GM21786 (cell line): ENCODE results near the gene PLB1.

Experiments used
- ATAC-seq: cut with Tn5 transposase; IDR thresholded peaks from one replicate; pipeline ENCODE4 v1.9.1; 2021; ENCODE audit not compliant: unreplicated experiment

The PLB1 gene

DNA sequence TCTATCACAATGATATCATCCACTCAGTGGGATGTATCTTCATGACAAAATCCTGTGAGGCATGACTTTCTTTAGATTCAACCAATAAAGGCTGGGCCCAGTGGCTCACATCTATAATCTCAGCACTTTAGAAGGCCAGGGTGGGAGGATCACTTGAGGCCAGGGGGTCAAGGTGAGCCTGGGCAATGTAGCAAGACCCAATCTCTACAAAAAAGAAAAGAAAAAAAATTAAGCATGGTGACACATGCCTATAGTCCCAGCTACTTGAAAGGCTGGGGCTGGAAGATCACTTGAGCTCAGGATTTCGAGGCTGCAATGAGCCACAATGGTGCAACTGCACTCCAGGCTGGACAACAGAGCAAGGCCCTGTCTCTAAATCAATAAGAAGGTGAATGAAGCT, 68.0 kb downstream of the PLB1 start:
- no peak for ATAC-seq

DNA sequence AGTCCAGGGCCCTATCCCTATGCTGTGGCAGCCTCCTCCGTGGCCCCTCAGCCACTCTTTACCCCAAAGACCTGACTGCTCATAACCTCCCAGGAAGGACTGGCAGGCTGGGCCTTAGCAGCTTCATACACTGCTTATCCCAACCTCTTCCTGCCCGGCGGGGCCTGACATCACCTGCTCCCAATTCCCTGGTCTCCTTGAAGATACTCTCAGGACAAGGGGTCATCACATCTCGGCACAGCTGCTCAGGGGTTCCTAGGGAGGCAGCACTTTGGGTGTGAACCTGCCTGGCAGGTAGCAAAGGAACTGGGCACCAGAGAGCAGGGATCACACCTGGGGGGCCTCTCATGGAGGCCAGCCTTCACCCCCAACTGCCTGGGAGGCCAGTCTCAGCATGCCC, 68.5 kb downstream of the PLB1 start:
- ATAC-seq, result no peak

DNA sequence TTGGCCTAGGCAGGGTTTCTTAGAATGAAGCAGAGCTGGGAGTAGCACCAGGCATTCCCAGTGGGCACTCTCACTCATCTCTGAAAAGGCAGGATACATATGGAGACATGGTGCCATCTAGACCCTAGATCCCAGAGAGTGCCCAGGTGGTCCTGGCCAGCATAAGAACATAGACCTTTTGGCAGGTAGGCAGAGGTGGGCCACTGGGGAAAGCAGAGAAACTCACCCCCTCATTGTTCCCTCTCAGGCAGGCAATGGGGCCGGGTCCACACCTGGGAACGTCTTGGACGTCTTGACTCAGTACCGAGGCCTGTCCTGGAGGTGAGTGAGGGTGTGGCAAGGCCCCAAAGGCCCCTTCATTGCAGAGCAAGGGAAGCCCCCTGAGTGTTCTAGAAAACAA, 69.2 kb downstream of the PLB1 start:
- ATAC-seq, result no peak

DNA sequence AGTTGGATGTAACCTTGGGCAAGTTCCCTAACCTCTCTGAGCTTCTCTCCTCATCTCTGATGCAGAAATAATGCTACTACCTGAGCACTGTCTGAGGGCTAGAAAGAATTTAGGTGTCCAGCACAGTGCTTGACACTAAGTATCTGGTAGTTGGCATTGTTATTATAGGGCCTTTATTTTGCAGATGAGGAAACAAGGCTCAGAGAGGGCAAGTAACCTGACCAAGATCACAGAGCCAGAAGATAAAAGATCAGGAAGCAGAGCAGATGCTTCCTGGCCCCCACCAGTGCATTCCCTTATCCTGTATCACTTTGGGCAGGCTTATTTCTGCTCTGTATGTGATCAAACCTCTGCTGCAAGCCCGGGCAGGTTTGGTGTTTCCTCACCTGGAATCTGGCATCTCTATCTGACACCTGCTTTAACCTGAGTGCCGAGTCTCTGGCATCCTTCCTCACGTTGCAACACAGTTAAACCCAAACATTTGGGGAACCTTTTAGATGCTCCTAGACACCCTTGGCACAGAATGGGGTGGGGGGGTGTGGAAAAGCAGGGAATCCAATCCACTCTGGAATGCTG, 69.9 kb downstream of the PLB1 start:
- no peak for ATAC-seq

DNA sequence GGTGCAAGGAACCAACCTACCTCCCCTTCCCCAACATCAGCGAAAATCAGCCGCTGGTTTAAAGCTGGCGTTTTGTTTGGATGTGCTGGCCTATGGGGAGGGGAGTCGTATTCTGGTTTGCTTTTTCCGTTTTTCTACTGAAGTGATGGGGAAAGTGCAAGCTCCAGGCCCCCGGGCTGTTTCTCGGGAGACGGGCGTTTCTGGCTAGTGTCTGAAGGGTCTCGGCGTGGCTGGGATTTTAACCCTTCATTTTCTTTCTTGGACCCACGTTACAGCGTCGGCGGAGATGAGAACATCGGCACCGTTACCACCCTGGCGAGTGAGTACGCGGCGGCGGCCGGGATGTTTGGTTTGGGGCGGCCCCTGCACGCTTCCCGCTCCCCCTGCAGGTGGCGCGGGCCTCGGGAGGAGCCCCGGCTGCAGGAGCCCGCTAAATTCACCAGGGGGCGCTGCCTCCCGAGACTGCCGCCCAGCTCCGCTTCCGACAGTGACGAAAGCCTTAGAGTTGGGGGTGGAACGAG, 70.7 kb downstream of the PLB1 start:
- ATAC-seq, result peak; percentile 93

DNA sequence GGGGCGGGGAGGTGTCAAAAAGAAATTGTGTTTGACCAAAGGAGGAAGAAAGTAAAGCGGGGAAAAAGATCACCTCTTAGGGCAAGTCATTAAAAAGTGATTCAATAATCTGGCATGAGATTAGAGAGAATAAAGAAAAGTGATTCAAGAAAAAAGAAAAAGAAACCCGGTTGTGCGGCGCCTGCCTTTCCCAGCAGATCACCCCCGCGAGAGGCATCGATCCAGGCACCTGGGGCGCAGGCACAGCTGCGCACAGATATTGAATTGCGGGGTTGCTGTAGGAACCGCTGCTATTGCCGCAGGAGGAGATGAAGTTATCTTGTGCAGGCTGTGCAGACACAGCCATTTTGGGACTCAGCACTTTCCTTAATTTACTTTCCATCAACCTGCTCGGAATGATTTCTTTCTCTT, 71.2 kb downstream of the PLB1 start:
- ATAC-seq, result peak; percentile 6

DNA sequence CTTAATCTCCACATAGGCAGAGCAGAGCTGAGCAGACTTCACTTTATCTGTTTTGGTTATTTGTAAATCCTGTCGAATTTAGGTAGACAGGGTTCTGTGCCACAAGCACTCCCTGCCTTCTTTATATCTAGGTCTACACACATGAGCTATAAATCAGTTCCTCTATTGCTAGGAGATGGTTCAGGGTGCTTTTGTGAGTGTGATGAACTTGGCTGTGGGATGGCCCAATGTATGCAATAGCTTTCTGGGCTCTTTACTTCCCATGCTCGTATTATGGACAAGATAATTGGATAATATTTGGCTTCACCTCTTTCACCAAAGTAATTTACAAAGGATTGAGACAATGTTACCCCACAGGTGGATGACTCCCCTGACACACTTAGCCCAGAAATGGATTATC, 72.2 kb downstream of the PLB1 start:
- ATAC-seq, result no peak

DNA sequence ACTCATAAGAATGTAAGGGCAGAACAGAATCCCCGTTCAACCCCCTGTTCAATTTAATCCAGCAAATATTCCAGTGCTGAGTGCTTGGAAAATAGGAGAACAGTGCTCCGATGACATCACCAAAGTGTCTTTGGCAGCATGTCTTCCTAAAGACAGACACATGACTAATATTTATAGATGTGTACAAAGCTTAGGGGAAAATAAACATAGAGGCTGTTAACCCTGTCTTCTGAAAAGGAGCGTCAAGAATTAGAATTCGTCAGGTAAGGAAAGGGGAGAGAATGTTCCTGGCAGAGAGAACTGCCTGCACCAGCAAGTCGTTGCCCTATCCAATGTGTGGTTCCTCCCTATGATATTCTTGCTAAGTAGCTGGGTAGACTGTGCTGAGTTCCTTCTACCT, 72.7 kb downstream of the PLB1 start:
- ATAC-seq, result no peak

DNA sequence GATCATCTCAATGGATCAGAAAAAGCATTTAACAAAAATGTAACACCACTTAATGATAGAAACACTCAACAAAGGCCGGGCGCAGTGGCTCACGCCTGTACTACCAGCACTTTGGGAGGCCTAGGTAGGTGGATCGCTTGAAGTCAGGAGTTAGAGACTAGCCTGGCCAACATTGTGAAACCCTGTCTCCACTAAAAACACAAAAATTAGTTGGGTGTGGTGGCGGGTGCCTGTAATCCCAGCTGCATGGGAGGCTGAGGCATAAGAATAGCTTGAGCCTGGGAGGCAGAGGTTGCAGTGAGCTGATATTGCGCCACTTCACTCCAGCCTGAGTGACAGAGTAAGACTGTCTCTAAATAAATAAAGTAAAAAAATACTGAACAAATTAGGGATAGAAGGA, 74.6 kb downstream of the PLB1 start:
- ATAC-seq, result no peak

DNA sequence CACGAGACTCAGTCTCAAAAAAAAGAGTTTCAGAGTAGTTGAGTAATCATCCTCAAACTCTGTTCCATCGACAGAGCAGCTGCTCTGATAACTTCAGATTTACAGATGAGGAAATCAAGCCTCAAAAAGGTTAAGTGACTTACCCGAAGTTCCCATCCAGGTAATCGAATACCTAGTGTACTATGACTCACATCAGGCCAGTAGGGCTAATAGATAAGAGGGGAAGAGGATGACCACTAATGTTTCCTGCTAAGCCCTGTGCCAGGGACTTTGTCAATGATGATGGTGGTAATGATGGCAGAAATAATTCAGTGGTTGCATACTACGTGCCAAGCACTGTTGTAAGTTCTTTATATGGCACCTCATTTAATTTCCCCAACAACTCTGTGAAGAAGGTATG, 80.9 kb downstream of the PLB1 start:
- no peak for ATAC-seq

DNA sequence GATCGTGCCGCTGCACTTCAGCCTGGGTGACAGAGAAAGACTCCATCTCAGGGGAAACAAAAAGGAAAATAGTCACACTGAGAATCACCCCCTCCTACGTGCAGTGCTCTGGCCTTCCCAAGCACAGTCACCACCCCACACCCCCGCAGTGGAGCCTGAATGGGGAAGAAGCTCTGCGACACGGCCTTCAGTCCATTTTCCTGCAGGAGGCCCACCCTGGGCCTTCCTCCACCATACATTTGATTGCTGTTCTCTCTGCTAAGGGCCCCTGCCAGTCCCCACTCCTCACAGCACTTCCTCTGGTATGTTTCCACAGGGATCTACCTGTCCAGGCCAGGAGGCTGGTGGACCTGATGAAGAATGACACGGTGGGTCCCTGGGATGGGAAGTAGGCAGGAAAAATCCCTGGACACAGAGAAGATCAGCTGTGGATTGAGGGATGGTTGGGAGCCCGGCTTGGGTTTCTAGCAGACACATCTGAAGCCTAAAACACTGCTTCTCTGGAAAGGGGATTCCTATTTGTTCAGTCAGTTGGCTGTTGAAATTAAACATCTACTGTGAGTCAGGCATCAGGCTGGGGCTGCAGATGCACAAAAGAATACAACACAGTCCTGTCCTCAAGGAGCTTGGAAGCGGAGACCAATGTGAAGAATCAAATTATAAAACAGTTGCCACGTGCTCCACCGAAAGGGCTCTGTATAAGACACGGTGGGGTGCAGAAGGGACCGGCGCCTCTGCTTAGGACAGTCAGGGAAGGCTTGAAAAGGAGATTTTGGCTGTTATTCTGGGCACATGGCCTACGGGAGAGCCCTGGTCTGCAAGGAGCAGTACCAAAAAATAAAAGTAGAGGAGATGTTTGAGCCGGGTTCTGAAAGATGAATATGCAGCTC, 82.2 kb downstream of the PLB1 start:
- no peak for ATAC-seq

DNA sequence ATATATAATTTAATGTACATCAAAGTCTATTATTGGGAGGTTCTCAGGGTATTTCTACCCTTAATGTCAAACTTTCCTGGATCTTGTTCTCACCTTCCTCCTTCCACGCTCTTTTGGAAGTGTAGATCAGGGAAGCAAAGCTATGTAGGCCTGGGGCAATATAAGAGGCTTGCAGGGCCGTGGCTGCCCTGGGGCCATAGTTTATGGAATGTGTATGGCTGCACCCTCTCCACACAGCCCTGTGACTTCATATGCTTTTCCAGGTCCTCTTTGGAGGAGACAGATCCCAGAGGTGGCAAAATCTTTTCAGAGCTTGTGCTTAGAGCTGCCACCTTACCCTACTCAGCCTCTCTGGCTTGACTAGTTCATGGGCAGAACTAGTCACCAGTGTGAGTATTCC, 82.9 kb downstream of the PLB1 start:
- no peak for ATAC-seq

DNA sequence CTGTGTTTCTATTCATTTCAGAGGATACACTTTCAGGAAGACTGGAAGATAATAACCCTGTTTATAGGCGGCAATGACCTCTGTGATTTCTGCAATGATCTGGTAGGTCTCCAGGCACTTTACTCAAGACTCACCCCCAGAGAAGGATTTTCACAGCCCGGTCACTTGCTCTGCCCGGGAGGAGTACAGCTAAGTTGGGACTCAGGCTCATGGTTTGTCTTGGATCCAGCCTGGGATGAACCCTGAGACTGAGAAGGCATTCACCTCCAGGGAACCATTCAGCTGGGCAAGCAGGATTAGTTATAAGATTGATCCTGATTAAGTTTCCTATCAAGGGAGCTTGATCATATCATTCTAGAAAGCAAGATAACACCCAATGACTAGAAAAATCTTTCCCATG, 83.7 kb downstream of the PLB1 start:
- no peak for ATAC-seq

DNA sequence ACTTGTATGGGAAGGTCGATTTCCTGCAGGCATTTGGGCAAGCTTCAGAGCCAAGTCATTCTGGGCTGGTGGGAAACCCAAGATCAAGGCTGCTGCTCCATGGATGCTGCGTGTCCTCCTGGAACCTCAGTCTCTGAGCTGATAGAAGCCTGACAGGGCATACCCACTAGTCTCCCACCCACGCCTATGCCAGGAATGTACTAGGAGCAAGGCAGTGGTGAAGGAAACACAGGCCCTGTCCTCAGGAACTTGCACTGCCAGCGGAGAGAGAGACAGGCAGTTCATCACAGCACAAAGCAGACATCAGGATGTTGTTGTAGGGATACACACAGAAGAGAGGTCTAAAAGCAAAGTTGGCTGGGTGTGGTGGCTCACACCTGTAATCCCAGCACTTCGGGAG, 84.2 kb downstream of the PLB1 start:
- no peak for ATAC-seq

DNA sequence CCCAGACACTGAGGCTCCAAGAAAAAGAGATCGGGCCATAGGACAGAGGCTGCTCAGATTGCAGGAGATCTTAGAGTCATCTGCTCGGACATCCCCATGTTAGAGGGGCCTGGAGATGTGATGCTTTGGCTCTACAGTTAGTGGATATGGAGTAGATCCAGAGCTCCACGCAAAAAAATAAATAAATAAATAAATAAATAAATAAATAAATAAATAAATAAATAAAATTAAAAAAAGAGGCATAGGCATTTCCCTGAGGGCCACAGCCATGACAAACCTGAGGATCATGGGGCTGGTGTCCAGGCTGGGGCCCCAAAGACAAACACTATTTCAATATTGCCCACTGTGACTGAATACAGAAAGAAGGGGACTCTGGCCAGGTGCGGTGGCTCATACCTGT, 85.5 kb downstream of the PLB1 start:
- no peak for ATAC-seq

DNA sequence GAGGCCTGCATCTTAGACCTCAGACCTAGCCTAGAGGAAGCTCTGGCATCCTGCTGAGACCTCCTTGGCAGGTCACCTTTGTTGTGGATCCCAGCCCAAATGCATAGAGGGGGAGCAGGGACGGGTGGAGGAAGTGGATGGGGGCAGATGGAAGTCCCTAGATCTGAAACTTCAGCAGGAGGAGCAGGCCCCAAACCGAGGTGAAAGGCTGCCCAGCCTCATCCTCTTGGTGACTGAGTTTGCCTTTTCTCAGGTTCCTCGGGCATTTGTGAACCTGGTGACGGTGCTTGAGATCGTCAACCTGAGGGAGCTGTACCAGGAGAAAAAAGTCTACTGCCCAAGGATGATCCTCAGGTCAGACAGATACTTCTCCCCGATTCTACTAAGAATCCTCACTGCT, 86.3 kb downstream of the PLB1 start:
- ATAC-seq, result no peak

DNA sequence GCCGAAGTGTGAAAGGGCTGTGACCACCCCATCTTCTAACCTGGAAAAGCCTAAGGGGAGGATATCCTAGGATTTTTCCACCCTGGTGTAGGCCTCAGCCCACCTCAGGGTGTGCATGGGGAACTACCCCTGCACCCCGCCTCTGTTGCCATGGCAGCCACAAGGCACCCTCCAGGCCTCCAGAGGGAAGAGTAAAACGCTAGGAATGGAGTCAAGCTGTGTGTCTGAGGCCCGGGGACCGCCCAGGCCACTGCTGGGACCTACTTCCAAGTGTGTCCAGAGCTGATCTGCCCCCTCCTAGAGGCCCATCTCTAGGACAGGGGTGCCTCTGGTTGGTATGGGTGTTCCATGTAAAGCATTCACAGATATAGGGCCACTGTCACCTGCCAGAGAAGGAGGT, 86.7 kb downstream of the PLB1 start:
- no peak for ATAC-seq

DNA sequence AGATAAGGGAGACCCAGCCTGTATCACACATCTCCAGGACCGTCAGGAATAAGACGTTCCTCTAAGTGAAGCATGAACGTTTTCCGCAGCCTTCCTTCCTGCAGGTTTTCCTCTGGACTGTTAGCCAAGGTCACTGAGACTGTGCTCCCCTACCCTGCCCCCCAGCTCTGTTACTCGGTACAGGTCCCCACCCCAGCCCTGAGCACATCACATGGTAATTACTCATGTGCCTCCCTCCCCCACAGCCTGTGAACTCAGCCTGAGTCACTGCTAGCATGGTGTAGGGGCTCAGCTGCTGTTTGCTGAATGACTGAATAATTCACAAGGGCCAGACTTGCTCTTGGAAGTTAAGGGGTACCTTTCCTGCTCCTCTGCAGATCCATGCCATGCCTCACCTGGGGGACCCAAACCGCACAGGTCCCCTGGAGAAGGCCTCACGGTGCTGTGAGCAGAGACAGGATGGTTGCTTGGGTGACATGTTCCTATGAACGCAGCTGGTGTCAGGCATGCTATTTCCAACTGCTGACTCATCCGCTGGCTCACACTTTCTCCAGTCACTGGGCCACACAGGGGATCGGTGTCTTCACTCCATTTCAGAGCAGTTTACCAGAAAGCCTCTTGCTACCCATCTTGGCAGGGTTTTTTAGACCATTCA, 88.2 kb downstream of the PLB1 start:
- ATAC-seq, result peak; percentile 49

DNA sequence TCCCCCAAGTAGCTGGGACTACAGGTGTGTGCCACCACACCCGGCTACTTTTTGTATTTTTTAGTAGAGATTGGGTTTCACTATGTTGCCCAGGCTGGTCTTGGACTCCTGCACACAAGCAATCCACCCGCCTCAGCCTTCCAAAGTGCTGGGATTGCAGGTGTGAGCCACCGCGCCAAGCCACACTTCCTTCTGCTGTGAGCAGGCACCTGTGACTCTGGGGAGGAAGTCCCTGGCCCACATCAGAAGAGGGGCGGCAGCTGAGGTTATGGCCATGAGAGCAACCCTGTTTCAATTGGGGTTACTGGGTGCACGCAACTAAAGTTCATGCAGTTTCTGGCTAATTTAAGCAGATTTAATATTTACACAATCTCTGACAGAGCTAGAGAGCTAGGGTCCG, 91.0 kb downstream of the PLB1 start:
- ATAC-seq, result no peak

DNA sequence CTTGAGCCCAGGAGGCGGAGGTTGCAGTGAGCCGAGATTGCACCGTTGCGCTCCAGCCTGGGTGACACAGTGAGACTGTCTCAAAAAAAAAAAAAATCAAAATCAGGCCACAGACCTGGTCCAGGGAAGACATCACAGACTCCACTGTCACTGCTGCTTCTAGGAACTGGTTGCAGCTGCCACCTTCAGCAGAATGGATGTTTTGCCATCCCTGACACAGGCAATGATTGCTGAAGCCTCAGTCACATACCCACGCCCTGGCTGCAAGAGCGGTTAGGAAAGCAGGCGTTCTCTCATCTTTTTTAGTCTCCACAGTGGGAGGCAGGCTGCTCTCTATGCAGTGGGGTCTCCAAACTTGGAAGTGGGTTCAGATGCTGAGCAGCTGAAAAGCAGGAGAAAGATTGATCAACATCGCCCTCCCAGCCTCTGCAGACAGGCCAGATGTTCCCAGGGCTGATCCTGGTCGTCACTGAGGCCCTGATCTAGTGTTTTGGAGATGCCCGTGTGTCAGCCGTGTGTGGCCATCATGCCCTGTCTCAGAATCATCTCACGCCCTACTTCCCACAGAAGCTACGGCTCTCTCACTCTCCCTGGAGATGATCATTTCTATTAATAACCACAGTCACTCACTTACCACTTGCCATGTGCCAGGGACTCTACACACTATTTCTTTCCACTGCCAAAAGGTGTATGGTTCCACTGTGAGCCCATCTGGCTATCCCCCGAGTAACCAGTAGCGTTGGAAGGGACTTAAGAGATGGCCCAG, 91.8 kb downstream of the PLB1 start:
- ATAC-seq, result no peak

DNA sequence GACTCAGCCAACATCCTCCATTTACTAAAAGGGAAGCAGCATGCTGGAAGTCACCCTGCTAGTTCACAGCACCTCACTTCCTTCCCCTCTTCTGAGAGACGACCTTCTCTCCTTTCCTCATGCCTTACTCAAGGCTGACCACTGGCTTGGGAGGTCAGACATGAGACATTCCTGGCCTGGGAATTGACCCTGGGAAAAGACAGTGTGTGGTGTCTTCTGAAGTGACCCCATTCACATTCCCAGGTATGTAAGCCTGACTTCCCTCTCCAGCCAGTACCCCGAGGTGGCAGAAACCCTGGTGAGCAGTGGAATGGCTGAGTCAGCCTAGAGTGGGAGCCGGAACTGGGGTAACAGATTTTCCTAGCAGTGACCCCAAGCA, 92.4 kb downstream of the PLB1 start:
- ATAC-seq, result no peak
